Measurements from ENCODE around the gene HDAC10. TPM values are rescaled to one million over a fixed set of nuclear protein-coding genes. Genes with fewer than 3 reads are reported as not detected.

The HDAC10 gene
- total RNA-seq, 1 donor from 2014 or later: 13.6 TPM

GRCh38 chr22:50209893-50210292 lies 41.2 kb downstream of the HDAC10 start:
- Histone ChIP-seq H3K4me3 (no peak overlapping the region), H3K9me3 (replicated peaks) (no peaks in the 10 kb centered on the region), H3K27me3 (ENCODE audit: low read depth) (no peaks in the 10 kb centered on the region), H3K4me1 (peaks cover 43% of the 10 kb centered on the region), H3K36me3 (peaks cover 84% of the 10 kb centered on the region), H3K27ac (replicated peaks) (no peak overlapping the region)
- intact Hi-C loops (cut with micrococcal nuclease): loop anchor here (10.0 kb wide), 1 partner anchor 55 kb away; no protein-coding TSS in a partner anchor
- peak; percentile 59 for DNase-seq
- peak; percentile 90 for TF ChIP-seq CTCF (IDR thresholded peaks at IDR 0.05; ENCODE audit: borderline replicate concordance)

- no peak for DNase-seq
- H3K4me1 ChIP-seq: peaks cover 45% of the 10 kb centered on the region
- no peaks in the 10 kb centered on the region for H3K27me3 ChIP-seq (ENCODE audit: low read depth)
- TF ChIP-seq CTCF (IDR thresholded peaks at IDR 0.05; ENCODE audit: borderline replicate concordance): no peak
- peaks cover 78% of the 10 kb centered on the region for H3K36me3 ChIP-seq
- H3K27ac ChIP-seq (replicated peaks): no peak overlapping the region
- H3K9me3 ChIP-seq (replicated peaks): no peaks in the 10 kb centered on the region
- no peak overlapping the region for H3K4me3 ChIP-seq
- intact Hi-C loops (cut with micrococcal nuclease): loop anchor here (10.0 kb wide), 1 partner anchor 54 kb away; no protein-coding TSS in a partner anchor
These were observed 41.8 kb downstream of the HDAC10 start for GRCh38 chr22:50208939-50209892.

- Histone ChIP-seq H3K4me3 (no peak overlapping the region), H3K36me3 (peaks cover 74% of the 10 kb centered on the region), H3K9me3 (replicated peaks) (no peaks in the 10 kb centered on the region), H3K27me3 (ENCODE audit: low read depth) (no peaks in the 10 kb centered on the region), H3K4me1 (peaks cover 49% of the 10 kb centered on the region), H3K27ac (replicated peaks) (no peak overlapping the region)
- intact Hi-C loops (cut with micrococcal nuclease): loop anchor here (10.0 kb wide), 1 partner anchor 54 kb away; no protein-coding TSS in a partner anchor
- no peak for TF ChIP-seq CTCF (IDR thresholded peaks at IDR 0.05; ENCODE audit: borderline replicate concordance)
- DNase-seq: no peak
These were observed 42.6 kb downstream of the HDAC10 start for GRCh38 chr22:50208430-50208938.

- H3K36me3 ChIP-seq: peaks cover 71% of the 10 kb centered on the region
- intact Hi-C loops (cut with micrococcal nuclease): loop anchor here (10.0 kb wide), 1 partner anchor 53 kb away; no protein-coding TSS in a partner anchor
- no peak for DNase-seq
These were observed 43.5 kb downstream of the HDAC10 start for GRCh38 chr22:50207383-50208140.

More at GRCh38 chr22:50207383-50208140, 43.5 kb downstream of the HDAC10 start:
- H3K27me3 ChIP-seq (ENCODE audit: low read depth): no peaks in the 10 kb centered on the region
- H3K4me1 ChIP-seq: peaks cover 58% of the 10 kb centered on the region
- no peak for TF ChIP-seq CTCF (IDR thresholded peaks at IDR 0.05; ENCODE audit: borderline replicate concordance)
- peak overlapping the region; percentile 85 for H3K27ac ChIP-seq (replicated peaks)
- H3K9me3 ChIP-seq (replicated peaks): no peaks in the 10 kb centered on the region
- H3K4me3 ChIP-seq: no peak overlapping the region
